Gastrocnemius medialis (tissue), 4 donors: ENCODE data around the gene CLDN20. TPM values are rescaled to one million over a fixed set of nuclear protein-coding genes. Genes with fewer than 3 reads are reported as not detected.

ENCODE experiments used
- ATAC-seq, 2 donors: fragments of 150-250 bp; one replicate each; pipeline ENCODE4 v1.9.1; 2016
- DNase-seq, 2 donors: peaks; one replicate each; pipeline ENCODE4 v3.0.0-alpha.2; 2019
- H3K27ac ChIP-seq, 4 donors: fragments of 200-600 bp; sonication (generic); 1 replicate in 1 of 4; 2 replicates in 3 of 4; pipeline ENCODE4 v1.5.1; 2016 to 2018; ENCODE audit warnings: mild to moderate bottlenecking in 2 of 4, moderate library complexity in 1 of 4
- H3K27me3 ChIP-seq, 3 donors: fragments of 200-600 bp; sonication (generic) in 2 of 3; 1 replicate in 1 of 3; 2 replicates in 2 of 3; pipeline versions ENCODE4 v1.5.1 to v1.6.0; 2016 to 2019; ENCODE audit warnings: mild to moderate bottlenecking in 1 of 3, moderate library complexity in 1 of 3
- H3K36me3 ChIP-seq, 2 donors: fragments of 200-600 bp; sonication (generic) in 1 of 2; one replicate each; pipeline ENCODE4 v1.5.1; 2017 to 2018
- H3K4me1 ChIP-seq, 2 donors: fragments of 200-600 bp; sonication (generic) in 1 of 2; one replicate each; pipeline ENCODE4 v1.5.1; 2016 to 2017; ENCODE audit warnings: mild to moderate bottlenecking in 2 of 2
- H3K4me3 ChIP-seq, 4 donors: fragments of 200-600 bp; sonication (generic) in 3 of 4; 1 replicate in 1 of 4; 2 replicates in 3 of 4; pipeline ENCODE4 v1.5.1; 2016 to 2019; ENCODE audit warnings: mild to moderate bottlenecking in 2 of 4
- H3K9me3 ChIP-seq, 3 donors: fragments of 200-600 bp; sonication (generic) in 2 of 3; 1 replicate in 1 of 3; 2 replicates in 2 of 3; pipeline ENCODE4 v1.5.1; 2016 to 2019
- POLR2A ChIP-seq, 2 donors: fragments of 450-650 bp; IDR thresholded peaks; one replicate each; pipeline ENCODE4 v1.6.1; 2017; ENCODE audit warnings: antibody characterized with exemption in 2 of 2, mild to moderate bottlenecking in 2 of 2, moderate library complexity in 2 of 2
- in situ Hi-C, 4 donors: fragments of 200-750 bp; cut with MboI; loops; one replicate each; pipeline versions ENCODE4 v1.15.0 to v1.8.0; 2017; ENCODE audit warnings: low sequenced_read_pairs in 4 of 4
- intact Hi-C: fragments of 100-400 bp; cut with DNase I; formaldehyde crosslinking; loops from one replicate; pipeline ENCODE4 v1.15.1; 2023; ENCODE audit warnings: low total_unique reads
- total RNA-seq, 4 donors: library from RNA; depleted of rRNA; stranded (reverse); fragments of >200 nt; gene quantifications; one replicate each; pipeline versions ENCODE4 v1.1.0 to v1.2.3, GENCODE V29; 2016
- TF ChIP-seq, protein P1 (sequence below), 5 experiments: fragments of 450-650 bp in 3 of 5; fragments of 200-600 bp in 2 of 5; sonication (generic) in 2 of 5; IDR thresholded peaks in 4 of 5; conservative IDR thresholded peaks in 1 of 5; 1 replicate in 4 of 5; 2 replicates in 1 of 5; pipeline ENCODE4 v1.5.1; 2016 to 2019; ENCODE audit warnings: antibody characterized with exemption in 5 of 5, mild to moderate bottlenecking in 3 of 5, moderate library complexity in 3 of 5

The CLDN20 gene
- total RNA-seq, 4 donors from 2014 or later, result not detected

DNA sequence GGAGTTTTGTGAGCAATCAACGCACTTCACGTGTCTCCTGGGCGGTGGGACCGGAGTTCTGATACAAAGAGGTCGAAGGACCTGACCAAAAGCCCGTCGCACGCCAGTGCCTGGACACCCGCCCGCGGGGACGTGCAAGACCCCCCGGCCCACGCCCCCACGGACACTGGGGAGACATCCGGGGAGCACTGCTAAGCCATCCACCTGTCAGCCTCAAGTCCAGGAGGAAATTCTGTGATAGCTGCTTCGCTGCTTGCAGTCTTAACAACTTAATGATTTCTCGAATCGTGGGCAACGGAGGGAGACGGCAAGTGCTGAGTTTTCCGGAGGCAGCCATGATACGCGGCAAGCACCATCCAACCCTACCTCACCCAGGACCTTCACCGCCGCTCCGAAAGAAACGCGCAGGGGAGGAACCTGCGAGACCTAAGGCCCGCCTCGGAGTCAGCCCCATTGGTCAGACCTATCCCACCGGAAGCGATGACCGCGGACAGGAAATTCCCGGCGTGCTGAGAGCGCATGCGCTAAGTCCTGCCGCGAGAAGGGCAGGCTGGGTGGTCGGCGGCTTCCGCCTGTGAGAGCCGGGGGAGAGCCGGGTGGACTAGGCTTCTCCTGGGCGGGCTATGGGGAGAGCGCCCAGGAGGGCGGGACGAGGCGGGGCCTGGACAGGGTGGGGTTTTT, 50.4 kb downstream of the CLDN20 start, which contains the start of gene TFB1M:
Gene TFB1M (minus strand): TSS at position 393 of the 681 bp plus-strand sequence. CDS start 56 bp downstream, at position 337.
- H3K36me3 ChIP-seq, result peaks cover 0 to 21% of the 10 kb centered on the region in 2 donors
- no peaks in the 10 kb centered on the region for H3K27me3 ChIP-seq
- H3K27ac ChIP-seq, result peak within 1 kb of the TSS; percentile 87 to 93 (median 91)
- peak within 1 kb of the TSS; percentile 84 to 95 (median 88) for H3K4me3 ChIP-seq
- DNase-seq (peak; percentile 98), ATAC-seq (peak; percentile 90 to 91)
- intact Hi-C loops (loop anchor here (1.0 to 10.0 kb wide), 6 partner anchors 62 to 1931 kb away; partner anchors contain the start of genes ARID1B and SCAF8), in situ Hi-C loops (loop anchor here in 1 of 4 donors (25.0 kb wide), 1 partner anchor 1473 kb away; the partner anchor contains the start of gene ARID1B)
- TF ChIP-seq, protein P1, sequence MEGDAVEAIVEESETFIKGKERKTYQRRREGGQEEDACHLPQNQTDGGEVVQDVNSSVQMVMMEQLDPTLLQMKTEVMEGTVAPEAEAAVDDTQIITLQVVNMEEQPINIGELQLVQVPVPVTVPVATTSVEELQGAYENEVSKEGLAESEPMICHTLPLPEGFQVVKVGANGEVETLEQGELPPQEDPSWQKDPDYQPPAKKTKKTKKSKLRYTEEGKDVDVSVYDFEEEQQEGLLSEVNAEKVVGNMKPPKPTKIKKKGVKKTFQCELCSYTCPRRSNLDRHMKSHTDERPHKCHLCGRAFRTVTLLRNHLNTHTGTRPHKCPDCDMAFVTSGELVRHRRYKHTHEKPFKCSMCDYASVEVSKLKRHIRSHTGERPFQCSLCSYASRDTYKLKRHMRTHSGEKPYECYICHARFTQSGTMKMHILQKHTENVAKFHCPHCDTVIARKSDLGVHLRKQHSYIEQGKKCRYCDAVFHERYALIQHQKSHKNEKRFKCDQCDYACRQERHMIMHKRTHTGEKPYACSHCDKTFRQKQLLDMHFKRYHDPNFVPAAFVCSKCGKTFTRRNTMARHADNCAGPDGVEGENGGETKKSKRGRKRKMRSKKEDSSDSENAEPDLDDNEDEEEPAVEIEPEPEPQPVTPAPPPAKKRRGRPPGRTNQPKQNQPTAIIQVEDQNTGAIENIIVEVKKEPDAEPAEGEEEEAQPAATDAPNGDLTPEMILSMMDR (IDR thresholded peaks at IDR 0.05 in 4 of 5, conservative IDR thresholded peaks at IDR 0.05 in 1 of 5), result no peak
- peak; percentile 94 for TF ChIP-seq POLR2A (IDR thresholded peaks at IDR 0.05)
- no peaks in the 10 kb centered on the region for H3K9me3 ChIP-seq
- H3K4me1 ChIP-seq, result peaks cover 3 to 11% of the 10 kb centered on the region in 2 donors

DNA sequence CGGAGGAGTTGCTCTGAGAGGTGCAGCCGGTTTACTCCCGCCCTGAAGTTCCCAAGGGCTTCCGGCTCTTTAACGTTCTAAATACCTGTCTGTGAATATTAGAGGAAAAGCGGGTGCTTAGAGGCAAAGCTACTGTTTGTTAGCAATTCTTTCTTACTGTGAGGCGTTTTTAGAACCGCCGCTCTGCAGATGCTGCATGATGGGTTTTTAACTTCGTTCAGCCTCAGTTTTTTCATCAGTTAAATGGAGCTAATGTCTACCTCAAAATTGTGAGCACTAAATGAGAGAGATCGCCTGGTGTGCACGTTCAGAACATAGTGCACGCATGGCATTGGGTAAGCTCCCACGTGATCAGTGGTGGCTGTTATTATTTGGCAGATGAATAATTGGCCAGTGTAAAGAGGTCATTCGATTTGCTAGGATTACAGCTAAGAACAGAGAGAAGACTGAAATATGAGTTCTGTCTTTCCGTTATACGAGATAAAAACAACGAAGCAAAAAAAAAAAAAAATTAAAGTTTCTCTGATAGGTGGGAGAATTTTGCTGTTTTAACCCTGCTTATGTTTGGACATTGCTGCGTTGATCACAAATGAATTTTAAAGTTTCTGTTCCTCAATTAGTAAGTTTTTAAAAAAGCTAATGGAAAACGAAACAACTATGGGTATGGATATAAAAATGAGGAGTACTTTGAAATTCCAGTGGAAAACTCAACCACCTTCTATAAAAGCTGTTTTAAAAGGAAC, 51.1 kb downstream of the CLDN20 start:
- peak overlapping the region; percentile 84 to 95 (median 88) for H3K4me3 ChIP-seq
- ATAC-seq, result peak; percentile 88 to 89
- peak; percentile 65 to 84 for DNase-seq
- intact Hi-C loops (loop anchor here (1.0 to 10.0 kb wide), 7 partner anchors 63 to 1930 kb away; partner anchors contain the start of genes ARID1B and SCAF8), in situ Hi-C loops (loop anchor here in 1 of 4 donors (25.0 kb wide), 1 partner anchor 1472 kb away; the partner anchor contains the start of gene ARID1B)
- H3K27me3 ChIP-seq, result no peaks in the 10 kb centered on the region
- H3K36me3 ChIP-seq, result peaks cover 0 to 14% of the 10 kb centered on the region in 2 donors
- H3K4me1 ChIP-seq, result peaks cover 3 to 11% of the 10 kb centered on the region in 2 donors
- H3K9me3 ChIP-seq, result no peaks in the 10 kb centered on the region
- H3K27ac ChIP-seq, result peak overlapping the region; percentile 87 to 93 (median 91)
- TF ChIP-seq POLR2A (IDR thresholded peaks at IDR 0.05), result peak in 1 of 2 donors; percentile 72
- TF ChIP-seq, protein P1 (IDR thresholded peaks at IDR 0.05 in 4 of 5, conservative IDR thresholded peaks at IDR 0.05 in 1 of 5), result no peak

DNA sequence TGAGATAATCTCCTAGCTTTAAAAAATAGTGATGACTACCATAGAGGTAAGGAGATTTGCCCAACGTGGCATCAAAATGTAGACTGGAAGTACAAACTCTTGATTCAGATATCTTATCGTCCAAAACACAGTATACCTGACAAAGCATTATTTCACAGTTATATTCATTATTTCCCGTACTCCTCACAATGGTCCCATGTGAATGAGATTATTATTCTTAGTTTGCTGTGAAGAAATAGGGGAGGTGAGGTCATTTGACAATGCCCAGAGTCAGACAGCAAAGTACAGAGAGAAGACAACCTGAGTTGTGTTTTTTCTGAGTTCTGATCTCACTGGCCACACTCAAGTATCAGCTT, 51.7 kb downstream of the CLDN20 start:
- intact Hi-C loops, result loop anchor here (5.0 to 10.0 kb wide), 4 partner anchors 138 to 1929 kb away; partner anchors contain the start of gene ARID1B
- TF ChIP-seq POLR2A (IDR thresholded peaks at IDR 0.05), result no peak
- TF ChIP-seq, protein P1 (IDR thresholded peaks at IDR 0.05 in 4 of 5, conservative IDR thresholded peaks at IDR 0.05 in 1 of 5), result no peak
- in situ Hi-C loops, result loop anchor here in 1 of 4 donors (25.0 kb wide), 1 partner anchor 1472 kb away; the partner anchor contains the start of gene ARID1B
- DNase-seq (no peak), ATAC-seq (peak in 1 of 2 donors; percentile 15)
- Histone ChIP-seq H3K9me3 (no peaks in the 10 kb centered on the region), H3K4me1 (peaks cover 3 to 11% of the 10 kb centered on the region in 2 donors), H3K27ac (peak overlapping the region; percentile 87 to 93 (median 91)), H3K36me3 (peaks cover 0 to 8% of the 10 kb centered on the region in 2 donors), H3K27me3 (no peaks in the 10 kb centered on the region), H3K4me3 (peak overlapping the region; percentile 84 to 95 (median 88))

DNA sequence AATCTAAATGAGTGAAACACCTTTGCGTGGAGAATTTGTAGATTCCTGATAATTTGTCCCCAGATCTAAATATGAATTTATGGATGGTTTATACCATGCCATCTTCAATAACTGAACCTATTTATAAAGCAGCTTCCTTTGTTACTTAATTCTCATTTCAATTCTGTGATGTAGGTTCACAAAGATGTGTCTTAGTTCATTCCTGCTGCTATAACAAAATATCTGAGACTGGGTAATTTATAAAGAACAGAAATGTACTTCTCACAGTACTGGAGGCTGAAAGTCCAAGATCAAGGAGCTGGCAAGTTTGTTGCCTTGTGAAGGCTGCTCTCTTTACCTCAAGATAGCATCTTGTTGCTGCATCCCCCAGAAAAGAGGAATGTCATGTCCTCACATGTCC, 52.6 kb downstream of the CLDN20 start:
- Histone ChIP-seq H3K27me3 (no peaks in the 10 kb centered on the region), H3K36me3 (no peaks in the 10 kb centered on the region), H3K4me1 (peaks cover 3 to 11% of the 10 kb centered on the region in 2 donors), H3K4me3 (no peak overlapping the region), H3K9me3 (no peaks in the 10 kb centered on the region), H3K27ac (peak overlapping the region in 2 of 4 donors; percentile 87 to 93)
- ATAC-seq, result no peak
- DNase-seq, result no peak
- intact Hi-C loops, result loop anchor here (5.0 to 10.0 kb wide), 4 partner anchors 139 to 1928 kb away; partner anchors contain the start of gene ARID1B
- no peak for TF ChIP-seq POLR2A (IDR thresholded peaks at IDR 0.05)
- TF ChIP-seq, protein P1 (IDR thresholded peaks at IDR 0.05 in 4 of 5, conservative IDR thresholded peaks at IDR 0.05 in 1 of 5), result no peak
- in situ Hi-C loops, result loop anchor here in 1 of 4 donors (25.0 kb wide), 1 partner anchor 1471 kb away; the partner anchor contains the start of gene ARID1B
